ENCODE measurements around the gene PTPN3.

DNA sequence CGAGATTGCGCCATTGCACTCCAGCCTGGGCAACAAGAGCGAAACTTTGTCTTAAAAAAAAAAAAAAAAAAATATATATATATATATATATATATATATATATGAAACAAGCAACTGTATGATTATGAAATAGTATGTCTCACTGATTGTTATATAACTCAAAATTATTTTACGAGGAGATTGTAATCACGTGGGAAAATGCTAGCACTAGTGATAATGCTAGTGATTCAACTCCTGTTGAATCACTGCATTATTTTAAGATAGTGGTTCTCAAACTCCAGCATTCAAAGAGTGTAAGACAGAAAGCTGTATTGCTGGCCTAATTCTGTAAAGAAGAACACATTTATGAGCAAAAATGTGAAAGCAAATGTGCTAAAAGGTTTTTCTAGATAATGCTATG is 12.4 kb upstream of the PTPN3 start:
- TF ChIP-seq, protein P1, sequence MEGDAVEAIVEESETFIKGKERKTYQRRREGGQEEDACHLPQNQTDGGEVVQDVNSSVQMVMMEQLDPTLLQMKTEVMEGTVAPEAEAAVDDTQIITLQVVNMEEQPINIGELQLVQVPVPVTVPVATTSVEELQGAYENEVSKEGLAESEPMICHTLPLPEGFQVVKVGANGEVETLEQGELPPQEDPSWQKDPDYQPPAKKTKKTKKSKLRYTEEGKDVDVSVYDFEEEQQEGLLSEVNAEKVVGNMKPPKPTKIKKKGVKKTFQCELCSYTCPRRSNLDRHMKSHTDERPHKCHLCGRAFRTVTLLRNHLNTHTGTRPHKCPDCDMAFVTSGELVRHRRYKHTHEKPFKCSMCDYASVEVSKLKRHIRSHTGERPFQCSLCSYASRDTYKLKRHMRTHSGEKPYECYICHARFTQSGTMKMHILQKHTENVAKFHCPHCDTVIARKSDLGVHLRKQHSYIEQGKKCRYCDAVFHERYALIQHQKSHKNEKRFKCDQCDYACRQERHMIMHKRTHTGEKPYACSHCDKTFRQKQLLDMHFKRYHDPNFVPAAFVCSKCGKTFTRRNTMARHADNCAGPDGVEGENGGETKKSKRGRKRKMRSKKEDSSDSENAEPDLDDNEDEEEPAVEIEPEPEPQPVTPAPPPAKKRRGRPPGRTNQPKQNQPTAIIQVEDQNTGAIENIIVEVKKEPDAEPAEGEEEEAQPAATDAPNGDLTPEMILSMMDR (IDR thresholded peaks at IDR 0.05; ENCODE audit: low read depth, low read length, missing input control), result no peak
- TF ChIP-seq JUND (IDR thresholded peaks at IDR 0.05), result no peak
- TF ChIP-seq, protein P2, sequence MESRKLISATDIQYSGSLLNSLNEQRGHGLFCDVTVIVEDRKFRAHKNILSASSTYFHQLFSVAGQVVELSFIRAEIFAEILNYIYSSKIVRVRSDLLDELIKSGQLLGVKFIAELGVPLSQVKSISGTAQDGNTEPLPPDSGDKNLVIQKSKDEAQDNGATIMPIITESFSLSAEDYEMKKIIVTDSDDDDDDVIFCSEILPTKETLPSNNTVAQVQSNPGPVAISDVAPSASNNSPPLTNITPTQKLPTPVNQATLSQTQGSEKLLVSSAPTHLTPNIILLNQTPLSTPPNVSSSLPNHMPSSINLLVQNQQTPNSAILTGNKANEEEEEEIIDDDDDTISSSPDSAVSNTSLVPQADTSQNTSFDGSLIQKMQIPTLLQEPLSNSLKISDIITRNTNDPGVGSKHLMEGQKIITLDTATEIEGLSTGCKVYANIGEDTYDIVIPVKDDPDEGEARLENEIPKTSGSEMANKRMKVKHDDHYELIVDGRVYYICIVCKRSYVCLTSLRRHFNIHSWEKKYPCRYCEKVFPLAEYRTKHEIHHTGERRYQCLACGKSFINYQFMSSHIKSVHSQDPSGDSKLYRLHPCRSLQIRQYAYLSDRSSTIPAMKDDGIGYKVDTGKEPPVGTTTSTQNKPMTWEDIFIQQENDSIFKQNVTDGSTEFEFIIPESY (IDR thresholded peaks at IDR 0.05), result no peak
- TF ChIP-seq TAF1 (conservative IDR thresholded peaks at IDR 0.05), result no peak
- TF ChIP-seq YY1 (IDR thresholded peaks at IDR 0.05), result no peak
- TF ChIP-seq RXRA (IDR thresholded peaks at IDR 0.05), result no peak
- TF ChIP-seq RAD21 (IDR thresholded peaks at IDR 0.05), result no peak
- TF ChIP-seq, protein P3, sequence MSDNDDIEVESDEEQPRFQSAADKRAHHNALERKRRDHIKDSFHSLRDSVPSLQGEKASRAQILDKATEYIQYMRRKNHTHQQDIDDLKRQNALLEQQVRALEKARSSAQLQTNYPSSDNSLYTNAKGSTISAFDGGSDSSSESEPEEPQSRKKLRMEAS (IDR thresholded peaks at IDR 0.05), result no peak
- TF ChIP-seq GABPA (IDR thresholded peaks at IDR 0.05 in 1 of 2, conservative IDR thresholded peaks at IDR 0.05 in 1 of 2), result no peak
- TF ChIP-seq HNF4G (IDR thresholded peaks at IDR 0.05), result no peak
- TF ChIP-seq, protein P4, sequence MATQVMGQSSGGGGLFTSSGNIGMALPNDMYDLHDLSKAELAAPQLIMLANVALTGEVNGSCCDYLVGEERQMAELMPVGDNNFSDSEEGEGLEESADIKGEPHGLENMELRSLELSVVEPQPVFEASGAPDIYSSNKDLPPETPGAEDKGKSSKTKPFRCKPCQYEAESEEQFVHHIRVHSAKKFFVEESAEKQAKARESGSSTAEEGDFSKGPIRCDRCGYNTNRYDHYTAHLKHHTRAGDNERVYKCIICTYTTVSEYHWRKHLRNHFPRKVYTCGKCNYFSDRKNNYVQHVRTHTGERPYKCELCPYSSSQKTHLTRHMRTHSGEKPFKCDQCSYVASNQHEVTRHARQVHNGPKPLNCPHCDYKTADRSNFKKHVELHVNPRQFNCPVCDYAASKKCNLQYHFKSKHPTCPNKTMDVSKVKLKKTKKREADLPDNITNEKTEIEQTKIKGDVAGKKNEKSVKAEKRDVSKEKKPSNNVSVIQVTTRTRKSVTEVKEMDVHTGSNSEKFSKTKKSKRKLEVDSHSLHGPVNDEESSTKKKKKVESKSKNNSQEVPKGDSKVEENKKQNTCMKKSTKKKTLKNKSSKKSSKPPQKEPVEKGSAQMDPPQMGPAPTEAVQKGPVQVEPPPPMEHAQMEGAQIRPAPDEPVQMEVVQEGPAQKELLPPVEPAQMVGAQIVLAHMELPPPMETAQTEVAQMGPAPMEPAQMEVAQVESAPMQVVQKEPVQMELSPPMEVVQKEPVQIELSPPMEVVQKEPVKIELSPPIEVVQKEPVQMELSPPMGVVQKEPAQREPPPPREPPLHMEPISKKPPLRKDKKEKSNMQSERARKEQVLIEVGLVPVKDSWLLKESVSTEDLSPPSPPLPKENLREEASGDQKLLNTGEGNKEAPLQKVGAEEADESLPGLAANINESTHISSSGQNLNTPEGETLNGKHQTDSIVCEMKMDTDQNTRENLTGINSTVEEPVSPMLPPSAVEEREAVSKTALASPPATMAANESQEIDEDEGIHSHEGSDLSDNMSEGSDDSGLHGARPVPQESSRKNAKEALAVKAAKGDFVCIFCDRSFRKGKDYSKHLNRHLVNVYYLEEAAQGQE (IDR thresholded peaks at IDR 0.05), result no peak
- TF ChIP-seq, protein P5, sequence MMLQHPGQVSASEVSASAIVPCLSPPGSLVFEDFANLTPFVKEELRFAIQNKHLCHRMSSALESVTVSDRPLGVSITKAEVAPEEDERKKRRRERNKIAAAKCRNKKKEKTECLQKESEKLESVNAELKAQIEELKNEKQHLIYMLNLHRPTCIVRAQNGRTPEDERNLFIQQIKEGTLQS (IDR thresholded peaks at IDR 0.05), result no peak
